GM23338 (cell line): ENCODE results near the gene VPS37C.

Source experiments
- CREB1 ChIP-seq: fragments of 250-450 bp; sonication (Bioruptor Pico); IDR thresholded peaks from 2 replicates; pipeline ENCODE4 v1.5.0; 2020; ENCODE audit warnings: low read depth, mild to moderate bottlenecking, moderate library complexity
- CTCF ChIP-seq, 2 experiments: fragments of 200-600 bp in 1 of 2; sonication (generic) in 1 of 2; conservative IDR thresholded peaks; 2 replicates each; pipeline versions ENCODE4 v1.5.1 to v1.6.1; 2016 to 2017; ENCODE audit warnings: antibody characterized with exemption in 2 of 2, low read depth in 2 of 2, mild to moderate bottlenecking in 2 of 2, moderate library complexity in 1 of 2
- ETS1 ChIP-seq: IDR thresholded peaks from 2 replicates; pipeline ENCODE4 v1.6.1; 2016; ENCODE audit warnings: antibody characterized with exemption
- POLR2AphosphoS5 ChIP-seq: IDR thresholded peaks from 2 replicates; pipeline ENCODE4 v1.6.1; 2016; ENCODE audit warnings: antibody characterized with exemption, low read depth
- ZNF114 ChIP-seq: fragments of 250-450 bp; sonication (Bioruptor Pico); IDR thresholded peaks from 2 replicates; pipeline ENCODE4 v1.5.0; 2020; ENCODE audit warnings: mild to moderate bottlenecking, moderate library complexity

GRCh38 chr11:61133956-61134662 lies 27.1 kb downstream of the VPS37C start:
- TF ChIP-seq CTCF (conservative IDR thresholded peaks at IDR 0.05; ENCODE audit: low read depth in 2 of 2) (no peak), CREB1 (no peak), POLR2AphosphoS5 (no peak), ETS1 (no peak), ZNF114 (CRISPR knock-in tag) (no peak)
